HG03196 (cell line): ENCODE data around the gene ZNG1F.
"Not testable (repeated sequence)": the region's sequence is repeated elsewhere in the genome, so short reads cannot be mapped to it uniquely, and the experiment has no call there.

Experiments used
- ATAC-seq: cut with Tn5 transposase; IDR thresholded peaks from one replicate; pipeline ENCODE4 v1.9.1; 2021; ENCODE audit not compliant: unreplicated experiment

ZNG1F gene

DNA sequence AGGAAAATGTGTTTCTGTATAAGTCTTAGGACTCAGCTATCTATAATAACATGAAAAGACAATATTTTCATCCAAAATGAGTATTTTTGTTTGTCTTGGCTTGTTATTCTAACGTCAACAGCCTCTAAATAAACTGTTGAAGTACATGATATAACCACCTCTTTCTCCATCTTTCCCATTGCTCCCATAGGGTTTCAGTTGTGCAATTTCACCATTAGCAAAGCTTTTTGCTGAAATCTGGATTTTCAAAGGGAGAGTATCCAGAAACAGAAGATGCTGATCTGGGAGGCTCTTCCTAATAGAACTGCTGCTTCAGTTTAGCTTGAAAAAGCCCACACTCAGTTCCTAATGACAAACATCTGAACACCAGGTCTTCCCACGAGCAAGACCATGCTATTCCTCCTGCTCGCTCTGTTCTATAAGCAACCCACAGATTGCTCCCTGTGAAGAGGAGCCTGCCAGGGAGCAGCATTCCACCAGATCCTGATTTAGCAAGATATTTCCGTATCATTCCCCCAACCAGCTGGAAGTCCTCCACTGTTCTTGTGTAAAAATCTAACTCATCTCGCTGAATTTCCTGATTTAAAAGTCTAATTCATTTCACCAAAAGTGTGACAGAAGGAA is 101.8 kb downstream of the ZNG1F start:
- not testable (repeated sequence) for ATAC-seq

- ATAC-seq: not testable (repeated sequence)
These were observed 102.4 kb downstream of the ZNG1F start for GRCh38 chr9:41086685-41087084.

DNA sequence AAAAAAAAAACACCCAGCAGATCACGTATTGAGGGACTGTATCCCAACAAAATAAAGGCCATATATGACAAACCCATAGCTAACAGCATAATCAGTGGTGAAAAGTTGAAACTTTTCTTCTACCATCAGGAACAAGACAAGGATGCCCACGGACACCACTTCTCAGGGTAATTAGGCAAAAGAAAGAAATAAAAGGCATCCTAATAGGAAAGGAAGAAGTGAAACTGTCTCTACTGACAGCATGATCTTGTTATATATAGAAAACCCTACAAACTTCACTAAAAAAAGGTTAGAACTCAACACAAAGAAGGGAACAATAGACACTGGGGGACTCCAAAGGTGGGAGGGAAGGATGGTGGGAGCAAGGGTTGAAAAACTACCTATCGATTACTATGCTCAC is 102.9 kb downstream of the ZNG1F start:
- ATAC-seq: not testable (repeated sequence)

DNA sequence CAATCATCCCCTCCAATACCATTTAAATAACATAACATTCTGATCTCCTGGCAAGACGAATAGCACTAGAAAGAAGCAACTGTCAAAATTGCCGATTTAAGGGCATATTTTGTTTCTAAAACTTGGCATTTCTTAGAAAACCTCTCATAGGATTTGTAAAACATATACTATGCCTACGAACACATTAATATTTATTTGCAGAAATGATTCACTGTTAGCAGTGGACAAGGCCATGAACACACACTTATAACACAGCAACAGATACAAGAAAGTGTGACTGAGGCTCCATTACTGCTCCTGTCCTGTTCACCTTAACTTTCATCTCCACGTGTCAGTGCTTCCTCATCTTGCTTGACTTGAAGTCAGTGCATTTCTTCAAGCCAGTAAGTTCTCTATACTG is 106.8 kb downstream of the ZNG1F start:
- not testable (repeated sequence) for ATAC-seq
